ENCODE data around the gene SORT1.

DNA sequence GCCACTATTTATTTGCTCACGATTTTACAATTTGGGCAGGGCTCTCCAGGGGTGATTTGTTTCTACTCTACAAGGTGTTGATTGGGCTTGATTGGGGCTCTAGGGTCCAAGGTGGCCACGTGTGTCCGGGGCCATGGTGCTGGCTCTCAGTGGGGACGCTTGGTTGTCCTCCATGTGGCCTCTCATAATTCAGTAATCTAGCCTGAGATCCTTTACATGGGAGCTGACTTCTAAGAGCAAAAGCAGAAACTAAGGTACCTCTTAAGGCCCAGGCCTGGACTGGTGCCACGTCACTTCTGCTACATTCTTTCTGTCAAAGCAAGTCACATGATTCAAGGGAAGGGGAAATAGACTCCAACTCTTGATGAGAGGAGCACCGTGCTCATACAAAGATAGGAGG is 106.7 kb downstream of the SORT1 start:
- TF ChIP-seq, protein P1, sequence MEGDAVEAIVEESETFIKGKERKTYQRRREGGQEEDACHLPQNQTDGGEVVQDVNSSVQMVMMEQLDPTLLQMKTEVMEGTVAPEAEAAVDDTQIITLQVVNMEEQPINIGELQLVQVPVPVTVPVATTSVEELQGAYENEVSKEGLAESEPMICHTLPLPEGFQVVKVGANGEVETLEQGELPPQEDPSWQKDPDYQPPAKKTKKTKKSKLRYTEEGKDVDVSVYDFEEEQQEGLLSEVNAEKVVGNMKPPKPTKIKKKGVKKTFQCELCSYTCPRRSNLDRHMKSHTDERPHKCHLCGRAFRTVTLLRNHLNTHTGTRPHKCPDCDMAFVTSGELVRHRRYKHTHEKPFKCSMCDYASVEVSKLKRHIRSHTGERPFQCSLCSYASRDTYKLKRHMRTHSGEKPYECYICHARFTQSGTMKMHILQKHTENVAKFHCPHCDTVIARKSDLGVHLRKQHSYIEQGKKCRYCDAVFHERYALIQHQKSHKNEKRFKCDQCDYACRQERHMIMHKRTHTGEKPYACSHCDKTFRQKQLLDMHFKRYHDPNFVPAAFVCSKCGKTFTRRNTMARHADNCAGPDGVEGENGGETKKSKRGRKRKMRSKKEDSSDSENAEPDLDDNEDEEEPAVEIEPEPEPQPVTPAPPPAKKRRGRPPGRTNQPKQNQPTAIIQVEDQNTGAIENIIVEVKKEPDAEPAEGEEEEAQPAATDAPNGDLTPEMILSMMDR (IDR thresholded peaks at IDR 0.05): no peak
- TF ChIP-seq POLR2A (IDR thresholded peaks at IDR 0.05): no peak

All from Peyer's patch (tissue), 4 donors.